ENCODE data around the gene MLIP. TPM values are rescaled to one million over a fixed set of nuclear protein-coding genes. Genes with fewer than 3 reads are reported as not detected.

The MLIP gene
- total and polyA plus RNA-seq, 2 of the 8 experiments (the other 6 are each of a cell fraction or from before 2014, with no cell fraction given): not detected

DNA sequence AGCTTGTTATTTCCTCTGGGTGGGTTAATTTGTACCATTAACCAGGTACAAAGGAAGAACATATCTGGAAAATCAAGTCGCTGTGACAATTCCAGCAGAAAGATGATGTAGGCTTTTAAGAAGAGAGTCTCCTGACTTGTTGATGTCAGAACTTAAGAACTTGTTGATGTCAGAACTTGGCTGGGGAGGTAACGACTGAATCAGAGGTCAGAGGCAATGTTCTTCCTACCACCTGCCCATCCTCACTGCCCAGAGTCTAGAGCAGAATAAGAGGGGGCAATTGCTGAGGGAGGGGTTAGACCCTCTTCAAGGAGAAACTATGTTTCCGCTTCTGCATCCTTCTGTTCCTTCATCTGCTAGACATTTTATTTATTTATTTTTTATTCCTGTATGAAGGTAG is 18.9 kb downstream of the MLIP start:
- WGBS, 2 experiments (ENCODE audit: extremely low coverage in 1 of 2, insufficient coverage in 1 of 2, insufficient read length in 1 of 2, insufficient replicate concordance in 2 of 2, low coverage in 1 of 2, low lambda C conversion rate in 2 of 2, missing lambda C conversion rate in 1 of 2): 88% methylated on average over 3 of the region's 3 CpGs; no CpG with 5 or more reads in 1 of the 2 experiments
- no peak overlapping the region for H3K23ac ChIP-seq (ENCODE audit: insufficient read length)
- H3K23me2 ChIP-seq (ENCODE audit: low read depth, low read length): no peaks in the 10 kb centered on the region
- no peaks in the 10 kb centered on the region for H3K9me3 ChIP-seq (ENCODE audit: insufficient read depth in 2 of 2, low read depth in 1 of 2, low read length in 1 of 2)
- no peak overlapping the region for H3K9ac ChIP-seq (replicated peaks in 1 of 4; ENCODE audit: extremely low read depth in 1 of 4, low read depth in 3 of 4, low read length in 3 of 4)
- no peak for TF ChIP-seq POU5F1 (IDR thresholded peaks at IDR 0.05; ENCODE audit: low read depth, low read length)
- TF ChIP-seq JUND (IDR thresholded peaks at IDR 0.05; ENCODE audit: low read length): no peak
- TF ChIP-seq CHD2 (IDR thresholded peaks at IDR 0.05; ENCODE audit: low read length): no peak
- TF ChIP-seq HDAC6 (IDR thresholded peaks at IDR 0.05; ENCODE audit: low read depth, low read length): no peak
- no peak for TF ChIP-seq KDM5A (IDR thresholded peaks at IDR 0.05; ENCODE audit: low read length)
- no peak for TF ChIP-seq RXRA (IDR thresholded peaks at IDR 0.05; ENCODE audit: insufficient read depth, low read depth, low read length)
- no peak for TF ChIP-seq SUZ12 (IDR thresholded peaks at IDR 0.05; ENCODE audit: low read length)
- TF ChIP-seq EGR1 (IDR thresholded peaks at IDR 0.05; ENCODE audit: borderline replicate concordance, low read depth, low read length): no peak
- no peak for TF ChIP-seq ATF3 (IDR thresholded peaks at IDR 0.05; ENCODE audit: insufficient read depth, low read depth, low read length)
- no peak for TF ChIP-seq SIRT6 (IDR thresholded peaks at IDR 0.05; ENCODE audit: low read length)
- TF ChIP-seq SIN3A (conservative IDR thresholded peaks at IDR 0.05 in 1 of 2, IDR thresholded peaks at IDR 0.05 in 1 of 2; ENCODE audit: low read depth in 1 of 2, low read length in 2 of 2): no peak
- no peak overlapping the region for H2AK5ac ChIP-seq (ENCODE audit: low read depth, low read length)
- H2BK12ac ChIP-seq (ENCODE audit: low read depth, low read length): no peak overlapping the region
- H3K27me3 ChIP-seq (replicated peaks in 1 of 4; ENCODE audit: control insufficient read depth in 3 of 4, extremely low read depth in 1 of 4, insufficient read depth in 3 of 4, low read length in 3 of 4): no peaks in the 10 kb centered on the region
- H4K8ac ChIP-seq (ENCODE audit: extremely low read depth, insufficient read depth, low read length): no peak overlapping the region
- H3K4me2 ChIP-seq (ENCODE audit: insufficient read depth in 1 of 2, low read depth in 2 of 2, low read length in 2 of 2): no peak overlapping the region
- H3K14ac ChIP-seq (ENCODE audit: insufficient read length): no peak overlapping the region
- no peaks in the 10 kb centered on the region for H3K79me1 ChIP-seq (ENCODE audit: low read depth, low read length)
- H2BK5ac ChIP-seq (ENCODE audit: low read depth, low read length): no peak overlapping the region
- H3K56ac ChIP-seq (replicated peaks; ENCODE audit: insufficient read length, low read depth, low read length): no peak overlapping the region
- peaks cover 0 to 4% (median 0%) of the 10 kb centered on the region in 4 experiments; a peak in 1 of 7 replicates for H3K4me1 ChIP-seq (replicated peaks in 1 of 4; ENCODE audit: control insufficient read depth in 3 of 4, insufficient read depth in 4 of 4, low read length in 3 of 4)
- ChIA-PET POLR2A (ENCODE audit: partially characterized antibody) (no interaction called here), CTCF (ENCODE audit: partially characterized antibody) (interaction anchor here (1.4 kb wide), 1 partner anchor 8 kb away, joined by 6 read pairs; no protein-coding TSS in a partner anchor)
- no peak overlapping the region for H3K4ac ChIP-seq (replicated peaks; ENCODE audit: insufficient read length, low read depth, low read length)
- no peak overlapping the region for H2BK120ac ChIP-seq (replicated peaks; ENCODE audit: low read depth, low read length)
- H4K5ac ChIP-seq (ENCODE audit: insufficient read length, low read depth, low read length): no peak overlapping the region
- H3K27ac ChIP-seq (ENCODE audit: low read depth, low read length): no peak overlapping the region
- H4K91ac ChIP-seq (replicated peaks; ENCODE audit: insufficient read length, low read length): no peak overlapping the region
- H3K36me3 ChIP-seq (ENCODE audit: control insufficient read depth in 2 of 4, insufficient read depth in 4 of 4, low read length in 3 of 4): no peaks in the 10 kb centered on the region
- no peaks in the 10 kb centered on the region for H3K79me2 ChIP-seq (ENCODE audit: control insufficient read depth in 1 of 2, insufficient read depth in 2 of 2, low read length in 2 of 2)
- DNase-seq (ENCODE audit: low read depth in 1 of 2, low spot score in 2 of 2) (no peak), FAIRE-seq (no peak)
- H3K4me3 ChIP-seq (ENCODE audit: extremely low read depth in 1 of 4, insufficient read depth in 2 of 4, low read depth in 3 of 4, low read length in 4 of 4): no peak overlapping the region
- no peaks in the 10 kb centered on the region for H4K20me1 ChIP-seq (replicated peaks in 1 of 2; ENCODE audit: control insufficient read depth in 1 of 2, insufficient read depth in 2 of 2, low read length in 2 of 2)
- no peak overlapping the region for H2BK20ac ChIP-seq (ENCODE audit: low read length)
- no peak overlapping the region for H2AFZ ChIP-seq (ENCODE audit: low read length)
- H2BK15ac ChIP-seq (ENCODE audit: low read length): no peak overlapping the region
- no peak overlapping the region for H3K18ac ChIP-seq (ENCODE audit: extremely low read depth, low read length)
